ENCODE measurements around the gene LY9.

LY9 gene

DNA sequence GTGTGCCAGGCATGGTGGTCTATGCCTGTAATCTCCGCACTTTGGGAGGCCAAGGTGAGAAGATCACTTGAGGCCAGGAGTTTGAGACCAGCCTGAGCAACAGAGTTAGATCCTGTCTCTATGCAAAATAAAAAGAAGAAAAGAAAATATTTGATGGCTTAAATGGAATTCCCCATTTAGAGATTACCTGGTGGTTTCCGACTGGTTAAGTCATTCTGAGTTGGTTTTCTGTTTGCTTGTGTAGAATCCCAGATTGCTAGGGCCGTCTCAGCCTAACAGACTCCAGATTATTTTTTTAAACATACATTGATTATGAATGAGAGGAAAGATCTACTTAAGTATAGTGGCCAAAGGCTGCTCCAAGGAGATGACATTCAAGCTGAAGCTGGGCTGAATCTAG, 22.9 kb upstream of the LY9 start:
- TF ChIP-seq, protein P1, sequence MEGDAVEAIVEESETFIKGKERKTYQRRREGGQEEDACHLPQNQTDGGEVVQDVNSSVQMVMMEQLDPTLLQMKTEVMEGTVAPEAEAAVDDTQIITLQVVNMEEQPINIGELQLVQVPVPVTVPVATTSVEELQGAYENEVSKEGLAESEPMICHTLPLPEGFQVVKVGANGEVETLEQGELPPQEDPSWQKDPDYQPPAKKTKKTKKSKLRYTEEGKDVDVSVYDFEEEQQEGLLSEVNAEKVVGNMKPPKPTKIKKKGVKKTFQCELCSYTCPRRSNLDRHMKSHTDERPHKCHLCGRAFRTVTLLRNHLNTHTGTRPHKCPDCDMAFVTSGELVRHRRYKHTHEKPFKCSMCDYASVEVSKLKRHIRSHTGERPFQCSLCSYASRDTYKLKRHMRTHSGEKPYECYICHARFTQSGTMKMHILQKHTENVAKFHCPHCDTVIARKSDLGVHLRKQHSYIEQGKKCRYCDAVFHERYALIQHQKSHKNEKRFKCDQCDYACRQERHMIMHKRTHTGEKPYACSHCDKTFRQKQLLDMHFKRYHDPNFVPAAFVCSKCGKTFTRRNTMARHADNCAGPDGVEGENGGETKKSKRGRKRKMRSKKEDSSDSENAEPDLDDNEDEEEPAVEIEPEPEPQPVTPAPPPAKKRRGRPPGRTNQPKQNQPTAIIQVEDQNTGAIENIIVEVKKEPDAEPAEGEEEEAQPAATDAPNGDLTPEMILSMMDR (IDR thresholded peaks at IDR 0.05; ENCODE audit: extremely low read depth, missing control alignments), result no peak
- no peak for DNase-seq (ENCODE audit: low spot score)

DNA sequence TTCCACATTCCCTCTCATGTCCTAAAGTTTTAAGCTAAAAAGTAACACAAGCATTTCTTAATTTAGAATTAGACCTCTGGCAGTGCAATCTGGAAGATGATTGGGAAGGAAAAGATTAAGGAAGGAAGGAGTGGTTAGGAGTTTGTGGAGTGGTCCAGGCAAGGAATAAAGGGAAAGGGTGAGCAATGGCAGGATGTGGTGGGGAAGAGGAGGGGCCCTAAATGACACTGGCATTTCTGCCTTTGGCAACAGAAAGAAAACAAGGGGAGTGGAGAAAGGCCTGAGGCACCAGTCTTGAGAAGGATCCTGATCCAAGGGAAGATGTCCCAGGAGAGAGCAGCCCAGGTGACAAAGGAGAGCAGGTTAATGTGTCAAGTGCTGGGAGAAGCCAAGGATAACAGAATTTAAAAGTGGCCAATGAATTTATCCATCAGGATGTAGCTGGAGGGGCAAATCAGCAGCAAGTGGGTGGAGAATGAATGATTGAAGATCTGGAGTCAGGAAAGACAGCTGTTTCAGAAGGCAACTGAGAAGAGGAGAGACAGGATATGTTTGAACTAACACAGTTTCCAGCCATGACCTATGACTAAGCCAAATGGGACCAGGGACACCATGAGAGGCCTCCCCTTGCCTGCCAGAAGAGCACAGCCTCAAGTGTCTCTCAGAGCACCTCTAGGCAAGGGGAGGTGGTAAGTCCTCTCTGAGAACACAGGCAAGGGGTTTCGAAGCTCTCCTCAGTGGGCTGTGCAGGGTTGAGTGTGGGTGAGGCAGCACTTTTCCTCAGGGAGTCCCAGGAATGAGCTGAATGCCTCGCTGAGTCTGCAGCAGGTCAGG, 20.9 kb upstream of the LY9 start:
- TF ChIP-seq, protein P1 (IDR thresholded peaks at IDR 0.05; ENCODE audit: extremely low read depth, missing control alignments), result no peak
- DNase-seq (ENCODE audit: low spot score), result no peak

DNA sequence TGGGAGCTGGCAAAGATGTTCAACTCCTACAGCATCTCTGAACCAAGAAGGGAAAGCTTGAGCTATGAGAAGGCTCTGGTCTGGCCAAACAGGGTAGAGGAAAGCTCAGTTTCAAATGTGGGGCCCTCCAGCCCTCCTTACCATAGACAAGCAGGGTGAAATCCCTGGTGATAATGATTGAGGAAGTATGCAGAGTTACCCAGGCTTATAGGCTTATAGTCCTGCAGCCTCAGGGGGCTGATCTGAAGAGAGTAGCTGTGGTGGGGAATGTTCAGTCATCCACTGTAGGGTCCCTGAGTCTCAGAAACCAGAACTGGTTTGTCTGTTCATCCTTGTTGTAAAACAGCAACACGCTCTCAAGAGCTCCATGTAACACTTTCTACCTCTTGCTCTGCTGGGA, 19.8 kb upstream of the LY9 start:
- no peak for DNase-seq (ENCODE audit: low spot score)

DNA sequence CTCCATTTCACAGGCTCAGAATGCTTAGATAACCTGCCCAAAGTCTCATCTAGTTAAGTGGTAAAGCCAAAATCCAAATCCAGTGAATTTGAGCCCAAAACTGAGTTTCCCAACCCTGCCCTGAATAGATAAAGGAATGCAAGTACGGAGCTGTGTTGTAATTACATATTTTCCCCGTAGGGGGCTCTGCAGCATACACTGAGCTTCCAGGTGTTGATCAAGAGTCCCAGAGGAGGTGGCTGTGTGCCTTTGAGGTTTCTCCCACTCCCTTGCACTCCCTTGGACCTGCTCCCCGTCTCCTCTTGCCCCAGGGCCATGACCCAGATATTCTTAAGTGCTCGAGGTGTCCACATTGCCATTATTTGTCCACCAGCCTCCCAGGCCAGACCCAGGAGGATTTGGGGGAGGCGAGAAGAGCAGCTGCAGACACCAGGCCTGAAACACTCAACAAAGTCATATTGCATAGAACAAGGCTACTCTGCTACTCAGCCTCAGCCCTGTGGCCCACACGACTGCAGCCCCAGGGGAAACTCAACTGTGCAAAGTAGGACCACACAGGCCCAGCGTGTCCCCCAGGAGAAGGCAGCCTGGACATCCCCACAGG, 18.4 kb upstream of the LY9 start:
- TF ChIP-seq, protein P1 (IDR thresholded peaks at IDR 0.05; ENCODE audit: extremely low read depth, missing control alignments), result peak; percentile 34
- DNase-seq (ENCODE audit: low spot score), result peak; percentile 41

More for the DNA sequence above, 19.8 kb upstream of the LY9 start:
- TF ChIP-seq, protein P1 (IDR thresholded peaks at IDR 0.05; ENCODE audit: extremely low read depth, missing control alignments), result no peak

DNA sequence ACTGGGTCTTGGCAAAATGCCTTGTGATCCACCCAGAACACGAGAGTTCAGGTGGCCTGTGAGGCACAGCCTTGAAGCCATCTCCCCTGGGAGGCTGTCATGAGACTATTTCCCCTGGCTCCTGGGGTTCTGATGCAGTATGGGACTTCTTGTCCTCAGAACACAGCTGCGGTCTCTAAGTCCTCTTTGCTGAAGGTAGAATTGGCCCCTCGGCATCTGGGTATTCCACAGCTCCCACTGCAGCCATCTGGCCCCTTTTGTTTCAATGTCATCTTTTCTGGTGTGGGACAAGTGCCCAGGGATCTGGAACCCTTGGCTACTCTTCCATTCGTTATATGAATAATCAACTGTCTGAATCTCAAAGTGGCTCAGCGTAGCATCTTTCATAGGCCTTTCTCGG, 17.0 kb upstream of the LY9 start:
- TF ChIP-seq, protein P1 (IDR thresholded peaks at IDR 0.05; ENCODE audit: extremely low read depth, missing control alignments), result no peak
- no peak for DNase-seq (ENCODE audit: low spot score)

DNA sequence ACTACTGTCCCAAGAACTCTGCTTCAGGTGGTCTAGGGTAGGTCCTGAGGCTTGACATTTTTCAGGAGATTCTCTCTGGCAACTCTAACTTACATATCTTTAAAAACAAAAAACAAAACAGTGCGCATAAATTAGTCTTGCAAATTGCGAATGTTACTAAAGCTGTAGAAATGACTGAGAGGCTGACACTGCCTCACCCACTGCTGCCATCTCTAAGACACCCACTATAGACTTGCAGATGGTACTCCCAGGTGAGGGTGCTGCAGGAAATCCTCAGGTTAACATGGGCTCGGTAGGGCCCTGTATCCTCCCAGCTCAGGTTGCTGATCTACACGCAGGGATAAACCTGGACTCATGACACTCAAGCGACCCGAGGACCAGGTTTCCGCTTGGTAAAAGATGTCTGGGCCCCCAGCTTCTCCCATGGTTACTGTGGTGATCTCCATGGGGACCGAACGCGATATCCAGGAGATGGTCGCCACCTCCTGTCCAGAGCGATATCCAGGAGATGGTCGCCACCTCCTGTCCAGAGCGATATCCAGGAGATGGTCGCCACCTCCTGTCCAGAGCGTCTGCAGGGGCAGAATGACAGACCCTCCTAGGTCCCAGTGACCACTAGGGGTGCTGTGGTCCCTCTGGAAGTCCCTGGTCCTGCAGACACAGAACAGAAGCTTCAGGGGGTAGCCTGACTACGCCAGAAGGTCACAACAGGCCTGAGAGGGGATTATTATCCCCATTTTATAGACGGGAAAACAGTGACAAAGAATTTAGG, 16.2 kb upstream of the LY9 start:
- TF ChIP-seq, protein P1 (IDR thresholded peaks at IDR 0.05; ENCODE audit: extremely low read depth, missing control alignments), result peak; percentile 53
- peak; percentile 21 for DNase-seq (ENCODE audit: low spot score)

DNA sequence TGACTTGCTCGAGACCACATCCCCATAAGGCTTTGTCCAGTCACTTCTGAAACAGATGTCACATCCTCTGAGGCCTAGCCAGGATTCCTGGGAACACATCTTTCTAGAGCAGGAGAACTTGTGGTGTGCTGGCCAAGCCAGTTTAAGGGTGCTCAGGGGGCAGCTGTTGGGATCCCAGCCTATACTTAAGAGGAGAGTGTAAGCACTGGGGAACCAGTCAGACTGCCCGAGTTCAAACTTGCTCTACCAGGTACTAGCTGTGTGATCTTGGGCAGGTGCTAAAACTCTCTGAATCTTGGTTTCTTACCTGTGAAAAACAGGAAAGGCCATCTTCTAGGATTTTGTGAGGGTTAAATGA, 15.6 kb upstream of the LY9 start:
- TF ChIP-seq, protein P1 (IDR thresholded peaks at IDR 0.05; ENCODE audit: extremely low read depth, missing control alignments), result no peak
- no peak for DNase-seq (ENCODE audit: low spot score)

Measured in GM20000 (cell line).